Esophagus squamous epithelium (tissue), 4 donors: Measurements from ENCODE around the gene ARL8B.
"Not testable (repeated sequence)": the region's sequence is repeated elsewhere in the genome, so short reads cannot be mapped to it uniquely, and the experiment has no call there.

Source experiments
- CTCF ChIP-seq, 6 experiments: fragments of 450-650 bp in 4 of 6; fragments of 200-600 bp in 2 of 6; sonication (generic) in 2 of 6; IDR thresholded peaks; one replicate each; pipeline ENCODE4 v1.5.1; 2016 to 2019; ENCODE audit warnings: antibody characterized with exemption in 6 of 6, mild to moderate bottlenecking in 4 of 6, moderate library complexity in 4 of 6
- POLR2A ChIP-seq, 4 donors: fragments of 450-650 bp; IDR thresholded peaks; one replicate each; pipeline ENCODE4 v1.6.1; 2017; ENCODE audit warnings: antibody characterized with exemption in 4 of 4, mild to moderate bottlenecking in 4 of 4, moderate library complexity in 3 of 4

- not testable (repeated sequence) for TF ChIP-seq CTCF, POLR2A (IDR thresholded peaks at IDR 0.05)
Observed at GRCh38 chr3:5106371-5106770, 15.7 kb upstream of the ARL8B start.
